Uterus (tissue), 4 donors: ENCODE measurements around the gene IRS1. TPM values are rescaled to one million over a fixed set of nuclear protein-coding genes. Genes with fewer than 3 reads are reported as not detected.
A peak's percentile ranks its signal among the peaks of the same experiment; 100 is the strongest.

ENCODE experiments used
- DNase-seq, 2 donors: peaks; one replicate each; pipeline ENCODE4 v3.0.0-alpha.2; 2019 to 2020
- H3K27ac ChIP-seq, 2 donors: fragments of 200-600 bp; sonication (generic); 1 replicate in 1 of 2; 2 replicates in 1 of 2; pipeline ENCODE4 v1.5.1; 2016 to 2018
- H3K27me3 ChIP-seq, 2 donors: fragments of 200-600 bp; sonication (generic); one replicate each; pipeline ENCODE4 v1.5.1; 2018 to 2019; ENCODE audit warnings: control low read depth in 1 of 2
- H3K36me3 ChIP-seq, 2 donors: fragments of 200-600 bp; sonication (generic); one replicate each; pipeline ENCODE4 v1.5.1; 2019; ENCODE audit warnings: control low read depth in 1 of 2
- H3K4me1 ChIP-seq, 2 donors: fragments of 200-600 bp; sonication (generic); one replicate each; pipeline ENCODE4 v1.5.1; 2018 to 2019; ENCODE audit warnings: control low read depth in 1 of 2
- H3K4me3 ChIP-seq, 2 donors: fragments of 200-600 bp; sonication (generic); 1 replicate in 1 of 2; 2 replicates in 1 of 2; pipeline ENCODE4 v1.5.1; 2018 to 2019; ENCODE audit warnings: mild to moderate bottlenecking in 1 of 2
- H3K9me3 ChIP-seq, 2 donors: fragments of 200-600 bp; sonication (generic); one replicate each; pipeline ENCODE4 v1.5.1; 2019; ENCODE audit warnings: control low read depth in 1 of 2
- POLR2A ChIP-seq, 2 donors: fragments of 450-650 bp; IDR thresholded peaks; one replicate each; pipeline ENCODE4 v1.6.1; 2016; ENCODE audit warnings: antibody characterized with exemption in 2 of 2, mild to moderate bottlenecking in 1 of 2, moderate library complexity in 1 of 2
- intact Hi-C: fragments of 100-400 bp; cut with DNase I; formaldehyde crosslinking; loops from one replicate; pipeline ENCODE4 v1.15.1; 2023; ENCODE audit warnings: low total_unique reads
- total RNA-seq, 4 donors: library from RNA; depleted of rRNA in 3 of 4; stranded (reverse); fragments of >200 nt in 3 of 4; gene quantifications; one replicate each; pipeline versions ENCODE4 v1.1.0 to v1.2.4, GENCODE V29; 2014 to 2023
- TF ChIP-seq, protein P1 (sequence below), 4 experiments: fragments of 200-600 bp in 2 of 4; fragments of 450-650 bp in 2 of 4; sonication (generic) in 2 of 4; IDR thresholded peaks; one replicate each; pipeline ENCODE4 v1.5.1; 2016 to 2019; ENCODE audit warnings: antibody characterized with exemption in 4 of 4, mild to moderate bottlenecking in 2 of 4, moderate library complexity in 1 of 4
- donor health status: DM: yes; HTN: yes; CAD: no.

The IRS1 gene
- total RNA-seq, 4 donors from 2014 or later: 11.5 to 54.2 (median 29.5) TPM

- no peaks in the 10 kb centered on the region for H3K36me3 ChIP-seq
- no peaks in the 10 kb centered on the region for H3K9me3 ChIP-seq
- H3K4me1 ChIP-seq: no peaks in the 10 kb centered on the region
- no peak for TF ChIP-seq POLR2A (IDR thresholded peaks at IDR 0.05)
- TF ChIP-seq, protein P1, sequence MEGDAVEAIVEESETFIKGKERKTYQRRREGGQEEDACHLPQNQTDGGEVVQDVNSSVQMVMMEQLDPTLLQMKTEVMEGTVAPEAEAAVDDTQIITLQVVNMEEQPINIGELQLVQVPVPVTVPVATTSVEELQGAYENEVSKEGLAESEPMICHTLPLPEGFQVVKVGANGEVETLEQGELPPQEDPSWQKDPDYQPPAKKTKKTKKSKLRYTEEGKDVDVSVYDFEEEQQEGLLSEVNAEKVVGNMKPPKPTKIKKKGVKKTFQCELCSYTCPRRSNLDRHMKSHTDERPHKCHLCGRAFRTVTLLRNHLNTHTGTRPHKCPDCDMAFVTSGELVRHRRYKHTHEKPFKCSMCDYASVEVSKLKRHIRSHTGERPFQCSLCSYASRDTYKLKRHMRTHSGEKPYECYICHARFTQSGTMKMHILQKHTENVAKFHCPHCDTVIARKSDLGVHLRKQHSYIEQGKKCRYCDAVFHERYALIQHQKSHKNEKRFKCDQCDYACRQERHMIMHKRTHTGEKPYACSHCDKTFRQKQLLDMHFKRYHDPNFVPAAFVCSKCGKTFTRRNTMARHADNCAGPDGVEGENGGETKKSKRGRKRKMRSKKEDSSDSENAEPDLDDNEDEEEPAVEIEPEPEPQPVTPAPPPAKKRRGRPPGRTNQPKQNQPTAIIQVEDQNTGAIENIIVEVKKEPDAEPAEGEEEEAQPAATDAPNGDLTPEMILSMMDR (IDR thresholded peaks at IDR 0.05): peak; percentile 61 to 82 (median 72)
- peak; percentile 68 to 75 for DNase-seq
- H3K27me3 ChIP-seq: no peaks in the 10 kb centered on the region
- peak overlapping the region; percentile 93 to 96 for H3K27ac ChIP-seq
- intact Hi-C loops: loop anchor here (5.0 to 10.0 kb wide), 2 partner anchors 162 to 680 kb away; no protein-coding TSS in a partner anchor
- H3K4me3 ChIP-seq: peak overlapping the region; percentile 67 to 69
These were observed 2.8 kb downstream of the IRS1 start for GRCh38 chr2:226796840-226797288.

- Histone ChIP-seq H3K9me3 (no peaks in the 10 kb centered on the region), H3K27me3 (no peaks in the 10 kb centered on the region), H3K36me3 (no peaks in the 10 kb centered on the region), H3K4me1 (no peaks in the 10 kb centered on the region), H3K4me3 (peak overlapping the region; percentile 67 to 69), H3K27ac (peak overlapping the region; percentile 93 to 96)
- peak; percentile 30 to 31 for DNase-seq
- intact Hi-C loops: loop anchor here (5.0 to 10.0 kb wide), 2 partner anchors 161 to 679 kb away; no protein-coding TSS in a partner anchor
- TF ChIP-seq, protein P1 (IDR thresholded peaks at IDR 0.05): no peak
- TF ChIP-seq POLR2A (IDR thresholded peaks at IDR 0.05): no peak
These were observed 3.4 kb downstream of the IRS1 start for GRCh38 chr2:226796012-226796839.

- peak overlapping the region; percentile 67 to 69 for H3K4me3 ChIP-seq
- peak; percentile 27 to 29 for DNase-seq
- TF ChIP-seq, protein P1 (IDR thresholded peaks at IDR 0.05): no peak
- TF ChIP-seq POLR2A (IDR thresholded peaks at IDR 0.05): no peak
- no peaks in the 10 kb centered on the region for H3K36me3 ChIP-seq
- intact Hi-C loops: loop anchor here (5.0 to 10.0 kb wide), 2 partner anchors 161 to 678 kb away; no protein-coding TSS in a partner anchor
- no peaks in the 10 kb centered on the region for H3K9me3 ChIP-seq
- peak overlapping the region; percentile 93 to 96 for H3K27ac ChIP-seq
- no peaks in the 10 kb centered on the region for H3K27me3 ChIP-seq
- peaks cover 0 to 5% of the 10 kb centered on the region in 2 donors for H3K4me1 ChIP-seq
These were observed 4.2 kb downstream of the IRS1 start for GRCh38 chr2:226795281-226796011.

GRCh38 chr2:226794751-226795171 is 4.9 kb downstream of the IRS1 start:
- Histone ChIP-seq H3K4me1 (peaks cover 0 to 8% of the 10 kb centered on the region in 2 donors), H3K9me3 (no peaks in the 10 kb centered on the region), H3K4me3 (peak overlapping the region; percentile 67 to 69), H3K27me3 (no peaks in the 10 kb centered on the region), H3K36me3 (no peaks in the 10 kb centered on the region), H3K27ac (peak overlapping the region; percentile 93 to 96)
- intact Hi-C loops: loop anchor here (5.0 to 10.0 kb wide), 2 partner anchors 160 to 677 kb away; no protein-coding TSS in a partner anchor
- peak; percentile 23 to 52 for DNase-seq
- TF ChIP-seq POLR2A (IDR thresholded peaks at IDR 0.05): peak in 1 of 2 donors; percentile 3
- TF ChIP-seq, protein P1 (IDR thresholded peaks at IDR 0.05): peak in 1 of 4 experiments; percentile 7
